ENCODE measurements around the gene TPSD1.
A peak's percentile ranks its signal among the peaks of the same experiment; 100 is the strongest.
"Not testable (repeated sequence)": the region's sequence is repeated elsewhere in the genome, so short reads cannot be mapped to it uniquely, and the experiment has no call there.

TPSD1 gene

DNA sequence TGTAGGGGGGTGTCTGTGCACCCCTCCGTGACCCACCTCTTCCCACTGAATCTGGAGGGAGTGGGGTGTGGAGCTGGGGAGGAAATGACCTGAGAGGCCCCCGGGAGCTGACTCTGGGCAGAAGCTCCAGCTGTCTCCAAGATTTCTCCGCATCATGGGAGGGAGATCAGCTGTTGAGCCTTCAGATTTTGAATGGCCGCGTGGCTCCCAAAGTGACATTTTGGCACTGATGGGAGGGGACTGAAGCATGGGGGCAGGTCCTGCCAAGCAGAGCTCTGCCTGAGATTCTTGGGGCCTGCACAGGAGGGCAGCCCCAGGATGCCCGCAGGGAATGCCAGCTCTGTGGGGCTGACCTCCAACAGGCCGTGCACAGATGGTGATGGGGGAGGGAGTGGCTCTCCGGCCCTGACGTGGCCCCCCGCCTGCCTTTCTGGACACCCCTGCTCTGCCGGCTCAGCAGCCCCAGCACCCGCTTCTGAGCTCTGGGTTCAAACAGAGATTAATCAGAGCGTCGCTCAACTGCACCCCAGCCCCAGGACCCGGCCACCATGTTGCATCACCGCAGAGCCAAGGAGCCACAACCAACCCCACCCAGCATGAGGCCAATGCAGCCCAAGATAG, 28.2 kb downstream of the TPSD1 start:
- DNase-seq: no peak

DNA sequence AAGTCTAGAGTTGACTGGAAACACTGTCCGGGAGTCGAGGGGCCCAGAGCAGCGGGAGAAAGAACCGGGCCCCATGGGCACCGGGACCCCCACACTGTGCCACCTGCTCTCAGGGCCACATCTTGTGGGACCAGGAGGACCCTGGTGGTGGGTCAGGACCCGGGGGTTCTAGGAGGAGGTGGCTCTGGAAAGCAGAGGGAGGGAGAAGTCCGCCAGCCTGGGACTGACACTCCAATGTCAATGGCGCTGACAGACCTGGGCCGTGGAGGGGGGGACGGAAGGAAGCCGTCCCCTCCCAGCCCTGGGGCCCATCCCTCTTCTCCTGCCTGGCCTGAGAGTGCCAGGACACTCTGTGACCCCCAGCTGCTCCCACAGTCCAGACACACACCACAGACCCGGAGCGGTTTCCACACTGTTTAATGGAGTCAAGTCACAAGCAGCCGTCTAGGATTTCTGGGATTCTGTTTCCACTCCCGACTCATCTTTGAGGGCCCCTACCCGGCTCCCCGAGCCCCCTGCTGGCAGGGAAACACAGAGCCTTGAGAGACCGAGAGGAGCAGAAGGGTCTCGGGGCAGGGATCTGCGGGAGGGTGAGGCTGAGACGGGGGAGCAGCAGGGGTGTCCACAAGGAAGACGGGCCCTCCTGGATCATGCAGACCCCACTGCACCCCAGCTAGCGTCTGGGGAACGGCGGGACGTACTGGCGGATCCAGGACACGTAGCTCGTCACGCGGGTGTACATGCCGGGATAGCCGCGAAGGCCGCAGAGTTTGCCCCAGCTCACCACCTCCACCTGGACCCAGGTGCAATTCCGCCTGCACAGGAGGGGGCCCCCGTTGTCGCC, 30.0 kb downstream of the TPSD1 start:
- DNase-seq: no peak

DNA sequence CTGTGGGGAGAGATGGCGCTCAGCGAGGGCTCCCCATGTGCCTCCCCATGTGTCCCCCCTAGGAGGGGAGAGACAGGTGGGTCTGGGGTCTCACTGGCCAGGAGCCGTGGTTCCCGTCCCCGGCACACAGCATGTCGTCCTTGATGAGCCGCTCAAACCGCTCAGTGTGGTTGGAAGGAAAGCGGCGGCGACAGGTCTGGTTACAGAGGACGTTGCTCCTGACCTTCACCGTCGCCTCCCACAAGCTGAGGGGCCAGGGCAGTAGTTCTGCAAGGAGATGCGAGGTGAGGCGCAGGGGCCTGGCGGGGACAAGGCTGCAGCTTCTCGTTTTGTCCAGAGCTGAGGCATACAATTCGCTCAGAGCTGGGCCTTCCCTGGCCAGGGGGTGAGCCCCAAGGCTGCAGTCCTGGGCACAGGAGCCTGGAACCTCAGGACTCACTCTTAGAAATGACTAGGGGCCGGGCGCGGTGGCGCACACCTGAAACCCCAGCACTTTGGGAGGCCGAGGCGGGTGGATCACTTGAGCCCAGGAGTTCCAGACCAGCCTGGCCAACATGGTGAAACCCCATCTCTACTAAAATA, 30.7 kb downstream of the TPSD1 start:
- no peak for DNase-seq

DNA sequence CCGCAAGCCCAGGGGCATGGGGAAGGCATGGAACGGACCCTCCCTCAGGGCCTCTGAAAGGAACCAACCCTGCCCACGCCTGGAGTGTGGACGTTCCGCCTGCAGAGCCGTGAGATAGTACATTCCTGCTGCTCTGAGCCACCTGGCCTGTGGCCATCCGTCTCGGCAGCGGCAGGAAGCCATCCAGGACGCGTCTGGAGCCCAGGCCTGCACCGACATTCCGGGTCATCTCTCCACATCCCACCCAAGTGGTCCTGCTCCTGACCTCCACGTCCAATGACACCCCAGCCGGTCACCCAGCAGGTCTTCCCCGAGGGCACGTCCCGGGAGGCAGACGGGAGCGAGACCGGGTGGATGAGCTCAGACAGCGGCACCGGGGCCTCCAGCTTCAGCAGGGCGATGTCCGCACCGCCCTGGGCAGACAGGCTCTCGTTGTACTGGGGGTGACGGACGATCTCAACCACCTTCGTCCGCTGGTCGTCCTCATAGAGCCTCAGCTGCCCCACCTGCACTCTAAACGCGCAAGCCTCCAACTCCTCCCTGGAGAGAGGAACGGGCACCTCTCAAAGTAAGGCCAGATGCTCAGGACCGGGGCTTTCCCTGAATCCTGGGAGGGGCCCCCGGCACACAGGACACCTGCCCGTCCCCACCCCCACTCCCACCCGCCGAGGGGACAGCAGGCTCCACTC, 32.3 kb downstream of the TPSD1 start:
- DNase-seq: no peak

DNA sequence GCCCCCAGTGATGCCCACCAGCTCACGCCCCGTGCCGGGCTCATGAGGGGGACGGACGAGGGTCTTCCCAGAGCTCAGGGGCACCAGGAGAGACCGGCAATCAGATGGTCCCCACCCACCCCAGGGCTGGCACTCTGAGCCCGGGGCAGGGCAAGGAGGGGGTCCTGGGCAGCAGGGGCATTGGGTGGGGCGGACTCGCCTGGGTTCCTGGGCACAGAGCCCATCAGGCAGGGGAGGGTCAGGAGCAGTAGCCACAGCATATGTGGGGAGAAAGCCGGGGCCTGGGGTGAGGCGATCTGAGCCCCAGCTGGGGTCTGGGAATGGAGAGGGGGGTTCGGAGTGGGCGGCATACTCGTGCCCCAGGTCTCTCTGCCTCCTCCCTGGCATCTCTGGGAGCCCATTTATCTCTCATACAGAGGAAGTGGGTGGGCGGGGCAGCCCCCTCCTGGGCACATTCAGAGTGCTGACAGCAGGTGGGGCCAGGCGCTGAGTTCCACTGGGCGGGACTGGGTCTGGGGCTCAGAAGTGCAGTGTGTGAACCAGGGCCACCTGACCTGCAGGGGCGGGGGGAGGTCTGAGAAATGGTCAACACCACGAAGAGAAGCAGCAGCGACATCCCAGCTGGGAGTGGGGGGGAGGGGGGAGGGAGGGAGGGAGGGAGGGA, 33.1 kb downstream of the TPSD1 start:
- DNase-seq: no peak

DNA sequence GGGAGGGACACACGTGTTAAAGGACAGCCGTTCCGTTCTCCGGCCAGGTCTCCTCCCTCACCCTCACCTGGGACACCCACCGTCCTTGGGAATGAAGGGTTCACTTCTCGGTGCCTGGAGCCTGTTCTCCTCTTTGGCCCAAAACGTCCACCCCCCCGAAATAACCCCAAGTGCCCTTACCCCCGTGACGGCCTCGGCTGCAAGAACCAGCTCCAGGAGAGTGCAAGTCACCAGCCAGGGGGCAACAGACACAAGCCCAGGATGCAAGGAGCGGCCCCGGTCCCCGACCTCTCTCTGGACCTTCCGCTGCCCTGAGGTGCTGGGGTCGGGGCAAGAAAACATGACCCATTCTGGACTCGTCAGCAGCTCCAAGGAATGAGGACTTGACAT, 33.6 kb downstream of the TPSD1 start:
- DNase-seq: no peak

DNA sequence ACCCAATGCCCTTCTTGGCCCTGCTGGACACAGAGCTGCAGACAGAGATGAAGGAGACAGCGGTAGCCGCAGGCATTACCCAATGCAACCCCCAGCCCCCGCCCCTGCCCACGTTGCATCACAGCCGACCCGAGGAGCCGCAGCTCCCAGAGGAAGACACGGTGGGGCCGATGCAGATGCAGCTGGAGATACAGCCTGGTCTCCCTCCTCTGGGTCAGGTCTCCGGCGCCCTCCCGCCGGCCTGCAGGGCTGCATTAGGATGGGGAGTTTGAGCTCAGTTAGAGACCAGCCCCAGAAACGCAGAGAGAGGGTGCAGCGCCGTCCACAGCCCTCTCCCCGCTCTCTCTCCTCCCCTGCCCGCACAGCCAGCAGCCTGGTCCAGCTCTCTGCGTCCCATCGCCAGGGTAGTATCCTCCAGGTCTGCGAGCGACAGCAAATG, 34.2 kb downstream of the TPSD1 start:
- DNase-seq: no peak

DNA sequence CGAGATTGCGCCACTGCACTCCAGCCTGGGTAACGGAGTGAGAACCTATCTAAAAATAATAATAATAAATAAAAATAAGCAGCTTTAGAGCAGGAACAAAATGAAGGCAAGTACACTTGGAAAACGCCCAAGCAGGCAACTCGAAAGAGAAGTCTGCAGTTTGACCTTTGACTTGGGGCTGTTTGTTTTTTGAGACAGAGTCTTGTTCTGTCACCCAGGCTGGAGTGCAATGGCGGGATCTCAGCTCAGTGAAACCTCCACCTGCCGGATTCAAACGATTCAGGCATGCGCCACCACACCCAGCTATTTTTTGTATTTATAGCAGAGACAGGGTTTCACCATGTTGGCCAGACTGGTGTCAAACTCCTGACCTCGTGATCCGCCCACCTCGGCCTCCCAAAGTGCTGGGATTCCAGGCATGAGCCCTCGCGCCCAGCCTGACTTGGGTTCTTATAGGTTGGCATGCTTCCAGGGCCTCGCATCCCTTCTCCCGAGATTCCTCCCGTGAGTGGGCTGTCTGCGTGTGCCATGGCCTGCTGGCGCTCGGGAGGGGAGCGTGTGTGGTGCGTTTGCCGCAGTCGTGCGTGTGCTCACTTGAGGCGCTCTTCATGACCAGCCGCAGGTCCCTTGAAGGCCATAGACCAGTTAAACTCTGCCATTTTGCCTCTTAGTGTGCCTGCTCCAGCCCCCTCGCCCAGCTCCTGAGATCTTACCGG, 35.1 kb downstream of the TPSD1 start:
- no peak for DNase-seq

DNA sequence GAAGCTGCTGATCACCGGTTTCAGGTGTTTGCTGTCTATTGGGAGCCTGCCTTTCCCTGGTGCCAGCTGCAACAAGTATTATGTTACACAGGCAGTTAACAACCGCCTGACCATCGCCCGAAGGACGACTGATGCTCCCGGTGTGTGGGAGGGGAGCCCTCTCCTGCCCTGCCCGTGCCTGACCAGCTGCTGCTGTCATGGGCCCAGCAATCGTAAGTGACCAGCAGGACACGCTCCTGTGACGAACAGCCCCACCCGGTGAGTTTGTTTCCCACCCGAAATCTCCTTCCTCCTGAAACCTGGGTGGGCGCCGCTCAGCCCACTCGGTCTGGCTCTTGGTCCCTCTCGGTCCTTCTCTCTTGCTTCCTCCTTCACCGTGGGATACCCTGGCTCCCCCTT, 35.7 kb downstream of the TPSD1 start:
- no peak for DNase-seq

DNA sequence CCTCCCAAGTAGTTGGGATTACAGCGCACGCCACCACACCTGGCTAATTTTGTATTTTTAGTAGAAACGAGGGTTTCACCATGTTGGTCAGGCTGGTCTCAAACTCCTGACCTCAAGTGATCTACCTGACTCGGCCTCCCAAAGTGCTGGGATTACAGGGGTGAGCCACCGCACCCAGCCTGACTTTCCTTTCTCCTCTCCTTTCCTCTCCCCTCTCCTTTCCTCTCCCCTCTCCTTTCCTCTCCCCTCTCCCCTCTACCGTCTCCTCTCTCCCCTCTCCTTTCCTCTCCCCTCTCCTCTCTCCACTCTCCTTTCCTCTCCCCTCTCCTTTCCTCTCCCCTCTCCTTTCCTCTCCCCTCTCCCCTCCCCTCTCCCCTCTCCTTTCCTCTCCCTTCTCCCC, 36.3 kb downstream of the TPSD1 start:
- not testable (repeated sequence) for DNase-seq

DNA sequence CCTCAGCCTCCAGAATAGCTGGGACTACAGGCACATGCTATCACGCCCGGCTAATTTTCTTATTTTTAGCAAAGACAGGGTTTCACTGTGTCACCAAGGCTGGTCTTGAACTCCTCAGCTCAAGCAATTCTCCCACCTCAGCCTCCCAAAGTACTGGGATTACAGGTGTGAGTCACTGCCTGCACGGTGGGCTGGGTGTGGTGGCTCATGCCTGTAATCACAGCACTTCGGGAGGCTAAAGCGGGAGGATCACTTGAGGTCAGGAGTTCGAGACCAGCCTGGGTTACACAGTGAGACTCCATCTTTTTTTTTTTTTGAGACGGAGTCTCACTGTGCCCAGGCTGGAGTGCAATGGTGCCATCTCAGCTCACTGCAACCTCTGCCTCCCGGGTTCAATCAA, 36.9 kb downstream of the TPSD1 start:
- not testable (repeated sequence) for DNase-seq

DNA sequence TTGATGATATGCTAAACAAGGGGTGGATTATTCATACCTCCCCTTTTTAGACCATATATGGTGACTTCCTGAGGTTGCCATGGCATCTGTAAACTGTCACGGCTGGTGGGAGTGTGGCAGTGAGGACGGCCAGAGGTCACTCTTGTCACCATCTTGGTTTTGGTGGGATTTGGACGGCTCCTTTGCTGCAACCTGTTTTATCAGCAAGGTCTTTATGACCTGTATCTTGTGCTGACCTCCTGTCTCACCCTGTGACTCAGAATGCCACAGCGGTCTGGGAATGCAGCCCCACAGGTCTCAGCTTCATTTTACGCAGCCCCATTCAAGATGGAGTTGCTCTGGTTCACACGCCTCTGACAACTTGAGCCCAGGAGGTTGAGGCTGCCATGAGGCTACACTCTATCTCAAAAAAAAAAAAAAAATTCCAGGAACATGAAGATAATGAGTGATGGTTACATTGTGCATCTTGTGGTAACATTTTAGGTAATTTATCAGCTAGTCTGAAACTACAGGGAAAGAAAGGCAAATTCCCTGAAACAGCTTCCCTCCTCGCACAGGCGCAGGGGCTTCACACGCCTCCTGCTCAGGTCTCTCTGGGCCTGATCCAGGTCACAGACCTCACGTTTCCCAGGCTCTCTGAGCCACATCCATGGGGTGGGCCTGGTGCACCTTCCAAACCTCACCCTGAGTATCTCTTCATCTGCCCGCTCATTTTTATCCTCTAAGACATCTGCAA, 38.2 kb downstream of the TPSD1 start:
- no peak for DNase-seq

DNA sequence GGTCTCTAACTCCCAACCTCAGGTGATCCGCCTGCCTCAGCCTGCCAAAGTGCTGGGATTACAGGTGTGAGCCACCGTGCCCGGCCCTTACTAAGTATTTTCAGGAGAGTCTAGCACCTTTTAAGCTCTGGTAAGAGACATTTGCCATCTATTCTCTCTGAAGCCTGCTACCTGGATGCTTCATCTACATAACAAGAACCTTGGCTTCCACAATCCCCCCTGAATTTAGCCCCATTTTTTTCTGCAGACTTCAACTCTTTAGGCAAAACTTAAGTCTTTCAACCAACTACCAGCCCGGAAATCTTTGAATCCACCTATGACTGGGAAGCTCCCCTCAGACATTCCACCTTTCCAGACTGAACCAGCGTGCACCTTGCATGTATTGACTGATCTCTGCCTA, 39.6 kb downstream of the TPSD1 start:
- DNase-seq: no peak

DNA sequence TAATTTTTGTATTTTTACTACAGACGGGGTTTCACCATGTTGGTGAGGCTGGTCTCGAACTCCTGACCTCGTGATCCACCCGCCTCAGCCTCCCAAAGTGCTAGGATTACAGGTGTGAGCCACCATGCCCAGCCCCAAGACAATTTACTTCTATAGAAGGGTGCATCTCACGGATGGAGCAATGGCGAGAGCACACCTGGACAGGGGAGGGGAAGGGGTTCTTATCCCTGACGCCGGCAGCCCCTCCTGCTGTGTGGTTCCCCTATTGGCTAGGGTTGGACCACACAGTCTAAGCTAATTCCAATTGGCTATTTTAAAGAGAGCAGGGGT, 40.8 kb downstream of the TPSD1 start:
- DNase-seq: not testable (repeated sequence)

DNA sequence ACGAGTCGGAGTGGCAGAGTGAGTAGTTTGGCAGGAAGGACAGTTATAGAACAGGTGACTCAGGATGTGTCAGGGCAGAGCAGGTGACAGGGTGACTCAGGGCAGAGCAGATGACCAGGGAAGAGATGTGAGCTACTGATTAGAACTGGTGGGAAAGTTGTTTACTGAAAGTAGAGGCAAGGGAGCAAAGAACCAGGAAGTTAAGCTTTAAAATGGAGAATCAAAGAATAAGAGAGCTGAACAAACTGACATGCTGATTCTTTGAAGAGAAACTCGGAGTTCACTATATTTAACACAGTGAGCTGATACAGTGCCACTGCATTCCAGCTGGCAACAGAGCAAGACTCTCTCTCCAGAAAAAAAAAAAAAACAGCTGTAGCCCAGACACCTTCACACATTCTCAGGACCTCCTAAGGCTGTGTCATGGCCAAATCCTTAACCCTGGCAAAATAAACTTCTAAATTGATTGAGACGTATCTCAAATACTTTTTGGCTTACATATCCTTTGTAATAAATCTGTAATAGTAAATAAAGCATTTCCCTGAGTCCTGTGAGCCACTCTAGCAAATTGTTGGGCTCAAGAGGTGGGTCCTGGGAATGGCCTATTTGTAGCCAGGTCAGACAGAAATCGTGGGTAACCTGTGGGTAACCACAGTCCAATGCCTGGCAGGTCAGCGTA, 41.3 kb downstream of the TPSD1 start:
- DNase-seq: no peak

DNA sequence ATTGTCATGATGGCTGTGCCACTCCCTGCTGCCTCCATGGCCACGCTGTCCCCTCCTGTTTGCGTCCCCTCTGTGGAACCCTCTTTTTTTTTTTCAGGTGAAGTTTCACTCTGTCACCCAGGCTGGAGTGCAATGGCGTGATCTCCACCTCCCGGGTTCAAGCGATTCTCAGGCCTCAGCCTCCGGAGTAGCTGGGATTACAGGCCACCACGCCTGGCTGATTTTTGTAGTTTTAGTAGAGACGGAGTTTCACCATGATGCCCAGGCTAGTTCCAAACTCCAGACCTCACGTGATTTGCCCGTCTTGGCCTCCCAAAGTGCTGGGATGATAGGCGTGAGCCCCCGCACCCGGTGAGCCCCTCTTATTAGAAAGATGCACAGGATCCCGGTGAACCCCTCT, 42.5 kb downstream of the TPSD1 start:
- no peak for DNase-seq

DNA sequence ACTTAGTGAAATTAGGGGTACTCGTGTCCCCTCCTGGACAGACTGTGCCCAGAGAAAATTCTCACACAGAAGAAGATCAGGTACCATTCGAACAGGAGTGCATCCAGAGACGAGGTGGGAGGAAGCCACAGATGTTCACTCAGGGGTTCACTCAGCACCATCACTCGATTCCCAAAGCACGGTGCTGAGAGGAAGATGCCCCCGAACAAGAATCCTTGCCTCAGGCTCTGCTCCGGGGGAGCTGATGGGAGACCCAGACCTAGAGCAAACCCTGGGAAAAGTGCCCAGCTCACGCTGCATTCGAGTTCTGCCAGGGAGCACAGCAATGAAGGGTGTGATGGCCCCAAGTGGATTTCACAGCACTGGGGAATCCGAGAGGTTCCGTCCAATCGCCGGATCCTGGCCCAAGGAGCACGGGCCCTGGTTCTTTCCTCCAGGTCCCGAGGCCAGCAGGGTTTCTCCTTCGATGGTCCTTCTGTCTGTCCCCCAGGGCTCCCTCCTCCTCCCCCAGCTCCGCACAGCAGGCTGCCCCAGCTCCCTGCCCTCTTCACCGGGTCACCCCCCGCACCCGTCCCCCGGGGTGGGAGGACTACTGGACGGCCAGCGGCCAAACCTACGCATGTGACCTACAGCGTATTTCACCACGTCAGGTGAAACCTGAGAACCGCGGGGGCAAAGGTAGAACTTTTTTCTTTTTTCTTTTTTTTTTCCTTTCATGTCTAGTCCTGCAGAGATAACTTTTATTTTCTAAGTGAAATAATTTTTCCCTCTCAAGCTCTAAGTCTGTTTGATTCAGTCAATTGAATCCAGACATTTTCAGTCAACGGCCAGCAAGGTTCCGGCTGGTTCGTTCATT, 43.4 kb downstream of the TPSD1 start:
- DNase-seq: no peak

DNA sequence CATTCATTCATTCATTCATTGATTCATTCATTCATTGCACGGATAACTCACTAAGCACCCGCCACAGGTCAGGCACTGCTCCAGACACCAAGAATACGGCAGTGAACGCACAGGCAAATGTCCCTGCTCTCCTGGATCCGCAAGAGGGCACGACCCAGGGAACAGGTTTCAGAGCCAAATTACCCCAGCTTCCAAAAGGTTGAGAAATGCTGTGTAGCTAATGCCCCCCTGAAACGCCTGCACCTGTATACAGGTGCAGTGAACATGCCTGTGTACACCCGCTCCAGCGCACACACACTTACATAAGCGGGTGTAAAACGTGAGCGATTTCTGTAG, 44.0 kb downstream of the TPSD1 start:
- DNase-seq: no peak

DNA sequence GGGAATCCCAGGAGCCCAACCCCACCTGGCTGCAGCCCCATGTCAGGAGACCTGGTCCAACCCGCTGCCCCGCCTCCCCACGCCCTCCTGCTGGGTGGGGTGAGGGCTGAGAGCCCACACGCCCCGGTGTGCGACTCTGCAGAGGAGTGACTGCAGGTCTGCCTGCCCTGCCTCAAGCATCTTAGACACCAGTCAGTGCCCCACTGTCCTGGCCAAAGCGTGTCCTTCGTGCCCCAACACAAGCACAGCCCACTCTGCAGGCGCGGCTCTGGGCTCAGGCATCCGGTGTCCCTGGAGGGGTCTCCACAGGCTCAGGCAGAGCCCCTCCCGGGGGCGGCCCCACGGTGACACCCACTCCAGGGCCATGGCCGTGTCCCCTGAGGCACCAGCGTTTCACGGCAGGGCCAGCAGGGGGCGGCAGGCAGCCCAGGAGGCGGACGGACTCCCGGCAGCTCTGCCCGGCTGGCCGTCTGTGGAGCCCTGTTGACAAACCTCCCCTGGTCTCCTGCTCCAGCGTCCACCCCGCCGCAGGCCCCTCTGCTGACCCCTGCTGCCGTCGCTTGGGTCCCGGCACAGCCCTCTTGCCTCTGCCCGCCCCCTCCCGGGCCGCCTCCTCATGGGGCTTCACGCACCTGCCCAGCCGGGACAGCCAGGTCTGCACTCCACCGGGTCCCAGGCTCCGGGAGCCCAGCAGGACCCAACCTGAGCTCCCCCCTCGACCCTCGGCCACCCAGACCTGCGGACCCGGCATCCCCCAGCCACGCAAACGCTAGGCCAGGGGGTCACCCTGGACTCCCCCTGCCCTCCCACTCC, 45.0 kb downstream of the TPSD1 start:
- DNase-seq: peak; percentile 60 to 64

All from activated CD4-positive, alpha-beta T cell treated with anti-CD3 and anti-CD28 coated beads for 4 hours (primary cell).